ENCODE data around the gene PKLR. TPM values are rescaled to one million over a fixed set of nuclear protein-coding genes. Genes with fewer than 3 reads are reported as not detected.
A peak's percentile ranks its signal among the peaks of the same experiment; 100 is the strongest.

PKLR gene
- total and polyA plus RNA-seq, 2 of the 8 experiments (the other 6 are each of a cell fraction or from before 2014, with no cell fraction given), result 2.3 to 7.5 TPM

GRCh38 chr1:155277070-155277901, 24.0 kb downstream of the PKLR start, which contains the start of gene HCN3:
HCN3 (plus strand) TSS chr1:155277463; CDS start chr1:155277591, 128 bp downstream.
- peaks cover 16% of the 10 kb centered on the region; the same call in 1 of the 2 replicates for H3K23me2 ChIP-seq (ENCODE audit: low read depth, low read length)
- H2BK120ac ChIP-seq (replicated peaks; ENCODE audit: low read depth, low read length), result no peak within 1 kb of the TSS
- no peak within 1 kb of the TSS for H2BK5ac ChIP-seq (ENCODE audit: low read depth, low read length)
- H4K91ac ChIP-seq (replicated peaks; ENCODE audit: insufficient read length, low read length), result no peak within 1 kb of the TSS
- ChIA-PET CTCF (ENCODE audit: partially characterized antibody) (interaction anchor here (0.6 to 8.4 kb wide), 16 partner anchors 9 to 409 kb away, joined by 3 to 79 read pairs (median 6); partner anchors contain the start of genes FDPS and RUSC1), POLR2A (ENCODE audit: partially characterized antibody) (interaction anchor here (0.9 to 2.1 kb wide), 21 partner anchors 10 to 83 kb away, joined by 3 to 10 read pairs (median 4); partner anchors contain the start of genes ENTREP3, FDPS, RUSC1 and SCAMP3)
- H4K8ac ChIP-seq (ENCODE audit: extremely low read depth, insufficient read depth, low read length), result peak within 1 kb of the TSS; percentile 23; the same call in 1 of the 2 replicates
- H3K4ac ChIP-seq (replicated peaks; ENCODE audit: insufficient read length, low read depth, low read length), result no peak within 1 kb of the TSS
- H3K4me1 ChIP-seq (replicated peaks in 1 of 4; ENCODE audit: control insufficient read depth in 3 of 4, insufficient read depth in 4 of 4, low read length in 3 of 4), result peaks cover 9 to 17% (median 13%) of the 10 kb centered on the region in 4 experiments
- FAIRE-seq (no peak), DNase-seq (ENCODE audit: low read depth in 1 of 2, low spot score in 2 of 2) (peak; percentile 95 to 100)
- H3K27ac ChIP-seq (ENCODE audit: low read depth, low read length), result no peak within 1 kb of the TSS
- H2BK12ac ChIP-seq (ENCODE audit: low read depth, low read length), result 0 out of 2 replicates have a peak within 1 kb of the TSS, but pooled peaks have one; percentile 9
- H4K5ac ChIP-seq (ENCODE audit: insufficient read length, low read depth, low read length), result no peak within 1 kb of the TSS
- H3K4me3 ChIP-seq (ENCODE audit: extremely low read depth in 1 of 4, insufficient read depth in 2 of 4, low read depth in 3 of 4, low read length in 4 of 4), result peak within 1 kb of the TSS; percentile 60 to 82 (median 76)
- WGBS, 2 experiments (ENCODE audit: extremely low coverage in 1 of 2, insufficient coverage in 1 of 2, insufficient read length in 1 of 2, insufficient replicate concordance in 2 of 2, low coverage in 1 of 2, low lambda C conversion rate in 2 of 2, missing lambda C conversion rate in 1 of 2), result 3% methylated on average over 36 of the region's 68 CpGs; no CpG with 5 or more reads in 1 of the 2 experiments
- no peaks in the 10 kb centered on the region for H3K9me3 ChIP-seq (ENCODE audit: insufficient read depth in 2 of 2, low read depth in 1 of 2, low read length in 1 of 2)
- H3K36me3 ChIP-seq (ENCODE audit: control insufficient read depth in 2 of 4, insufficient read depth in 4 of 4, low read length in 3 of 4), result no peaks in the 10 kb centered on the region
- H3K14ac ChIP-seq (ENCODE audit: insufficient read length), result no peak within 1 kb of the TSS
- peaks cover 6 to 7% of the 10 kb centered on the region in 2 experiments; a peak in 3 of 4 replicates for H3K79me2 ChIP-seq (ENCODE audit: control insufficient read depth in 1 of 2, insufficient read depth in 2 of 2, low read length in 2 of 2)
- peak within 1 kb of the TSS in 1 of 4 experiments; percentile 64; a peak in 1 of 7 replicates for H3K9ac ChIP-seq (replicated peaks in 1 of 4; ENCODE audit: extremely low read depth in 1 of 4, low read depth in 3 of 4, low read length in 3 of 4)
- peaks cover 2 to 3% of the 10 kb centered on the region in 2 experiments for H4K20me1 ChIP-seq (replicated peaks in 1 of 2; ENCODE audit: control insufficient read depth in 1 of 2, insufficient read depth in 2 of 2, low read length in 2 of 2)
- H3K23ac ChIP-seq (ENCODE audit: insufficient read length), result no peak within 1 kb of the TSS
- peaks cover 0 to 3% (median 0%) of the 10 kb centered on the region in 4 experiments; a peak in 2 of 7 replicates for H3K27me3 ChIP-seq (replicated peaks in 1 of 4; ENCODE audit: control insufficient read depth in 3 of 4, extremely low read depth in 1 of 4, insufficient read depth in 3 of 4, low read length in 3 of 4)
- H2BK20ac ChIP-seq (ENCODE audit: low read length), result 0 out of 2 replicates have a peak within 1 kb of the TSS, but pooled peaks have one; percentile 72
- no peaks in the 10 kb centered on the region; the same call in 1 of the 2 replicates for H3K79me1 ChIP-seq (ENCODE audit: low read depth, low read length)
- H2AFZ ChIP-seq (ENCODE audit: low read length), result peak within 1 kb of the TSS; percentile 79; the same call in 1 of the 2 replicates
- no peak within 1 kb of the TSS; the same call in 1 of the 2 replicates for H3K18ac ChIP-seq (ENCODE audit: extremely low read depth, low read length)
- peak within 1 kb of the TSS; percentile 81; the same call in 1 of the 2 replicates for H2BK15ac ChIP-seq (ENCODE audit: low read length)
- H3K56ac ChIP-seq (replicated peaks; ENCODE audit: insufficient read length, low read depth, low read length), result no peak within 1 kb of the TSS
- no peak within 1 kb of the TSS for H2AK5ac ChIP-seq (ENCODE audit: low read depth, low read length)
- peak within 1 kb of the TSS; percentile 85 to 97 for H3K4me2 ChIP-seq (ENCODE audit: insufficient read depth in 1 of 2, low read depth in 2 of 2, low read length in 2 of 2)
- TF ChIP-seq KDM5A (IDR thresholded peaks at IDR 0.05; ENCODE audit: low read length), result no peak
- TF ChIP-seq PHF8 (conservative IDR thresholded peaks at IDR 0.05; ENCODE audit: low read depth, low read length), result no peak; the same call in 1 of the 2 replicates
- TF ChIP-seq ZNF274 (IDR thresholded peaks at IDR 0.05; ENCODE audit: borderline replicate concordance, extremely low read depth, low read length), result no peak
- TF ChIP-seq CBX8 (IDR thresholded peaks at IDR 0.05; ENCODE audit: borderline replicate concordance, low read depth, low read length), result no peak
- TF ChIP-seq SIN3A (conservative IDR thresholded peaks at IDR 0.05 in 1 of 2, IDR thresholded peaks at IDR 0.05 in 1 of 2; ENCODE audit: low read depth in 1 of 2, low read length in 2 of 2), result peak in 1 of 2 experiments; percentile 88; a peak in 2 of 4 replicates
- no peak for TF ChIP-seq SIRT6 (IDR thresholded peaks at IDR 0.05; ENCODE audit: low read length)
- no peak for TF ChIP-seq BACH1 (IDR thresholded peaks at IDR 0.05; ENCODE audit: low read length)
- TF ChIP-seq CTBP2 (IDR thresholded peaks at IDR 0.05; ENCODE audit: borderline replicate concordance, insufficient read depth, insufficient read length, low read length), result no peak
- no peak for TF ChIP-seq TCF12 (IDR thresholded peaks at IDR 0.05; ENCODE audit: low read depth, low read length)
- peak; percentile 82 for TF ChIP-seq SP1 (IDR thresholded peaks at IDR 0.05; ENCODE audit: low read depth, low read length)
- TF ChIP-seq BCL11A (IDR thresholded peaks at IDR 0.05; ENCODE audit: low read depth in 2 of 2, low read length in 2 of 2), result no peak

Data from H1 (cell line).